Calu3 (cell line): ENCODE results near the gene CES4A. TPM values are rescaled to one million over a fixed set of nuclear protein-coding genes. Genes with fewer than 3 reads are reported as not detected.
"Not testable (repeated sequence)": the region's sequence is repeated elsewhere in the genome, so short reads cannot be mapped to it uniquely, and the experiment has no call there.

Source experiments
- BruUV-seq: library from RNA; stranded (reverse); fragments of 400-500 nt; replicated peaks from 2 replicates; lab custom pipeline; 2021; lab: Mats Ljungman, UMichigan
- CTCF ChIA-PET: fragments of 300-600 bp; sonication (Branson Sonifier 250); formaldehyde crosslinking; loops from one replicate; lab custom pipeline; 2022; ENCODE audit warnings: antibody characterized with exemption; lab: Charles Lee
- DNase-seq: peaks from one replicate; pipeline ENCODE4 v3.0.0; 2022
- H3K27ac Mint-ChIP-seq: one replicate; pipeline ENCODE4 v1.8.0; 2022; ENCODE audit warnings: mixed read lengths; ENCODE audit not compliant: unreplicated experiment
- H3K27me3 Mint-ChIP-seq: one replicate; pipeline ENCODE4 v1.8.0; 2022; ENCODE audit warnings: mixed read lengths; ENCODE audit not compliant: unreplicated experiment
- H3K36me3 Mint-ChIP-seq: one replicate; pipeline ENCODE4 v1.8.0; 2022; ENCODE audit warnings: mild to moderate bottlenecking, moderate library complexity, mixed read lengths; ENCODE audit not compliant: insufficient read depth, unreplicated experiment
- H3K4me1 Mint-ChIP-seq: one replicate; pipeline ENCODE4 v1.8.0; 2022; ENCODE audit warnings: mild to moderate bottlenecking, low read depth, mixed read lengths; ENCODE audit not compliant: unreplicated experiment
- H3K4me3 Mint-ChIP-seq: one replicate; pipeline ENCODE4 v1.8.0; 2022; ENCODE audit warnings: mild to moderate bottlenecking, low read depth, moderate library complexity, mixed read lengths; ENCODE audit not compliant: unreplicated experiment
- H3K9me3 Mint-ChIP-seq: one replicate; pipeline ENCODE4 v1.8.0; 2022; ENCODE audit warnings: low read depth, mixed read lengths; ENCODE audit not compliant: unreplicated experiment
- CTCF ChIP-seq: fragments of 200-600 bp; IDR thresholded peaks from one replicate; pipeline ENCODE4 v1.8.0; 2022; ENCODE audit warnings: antibody characterized with exemption; ENCODE audit not compliant: unreplicated experiment
- intact Hi-C: fragments of 100-400 bp; cut with micrococcal nuclease; formaldehyde crosslinking; loops from one replicate; pipeline ENCODE4 v1.10.0; 2022; ENCODE audit not compliant: unreplicated experiment
- total RNA-seq: library from RNA; stranded (reverse); gene quantifications from 2 replicates; pipeline ENCODE4 v1.2.3, GENCODE V29; 2022

Gene CES4A
- total RNA-seq, 1 experiment from 2014 or later: not detected

GRCh38 chr16:66972983-66973382, 15.4 kb upstream of the CES4A start:
- intact Hi-C loops: no loop called here
- H3K4me1 Mint-ChIP-seq: no peaks in the 10 kb centered on the region
- no peak overlapping the region for H3K27ac Mint-ChIP-seq
- CTCF ChIA-PET: interaction anchor here (0.6 kb wide), 1 partner anchor 193 kb away, joined by 4 read pairs; no protein-coding TSS in a partner anchor
- H3K4me3 Mint-ChIP-seq: no peak overlapping the region
- H3K27me3 Mint-ChIP-seq: peaks cover 56% of the 10 kb centered on the region
- H3K9me3 Mint-ChIP-seq: no peaks in the 10 kb centered on the region
- DNase-seq: no peak
- no peak for TF ChIP-seq CTCF
- H3K36me3 Mint-ChIP-seq: no peaks in the 10 kb centered on the region
- BruUV-seq: no TSS peak

GRCh38 chr16:66973716-66974115, 14.7 kb upstream of the CES4A start:
- H3K9me3 Mint-ChIP-seq: no peaks in the 10 kb centered on the region
- H3K4me3 Mint-ChIP-seq: no peak overlapping the region
- no peak for TF ChIP-seq CTCF
- CTCF ChIA-PET: no interaction called here
- no peaks in the 10 kb centered on the region for H3K36me3 Mint-ChIP-seq
- DNase-seq: no peak
- no TSS peak for BruUV-seq
- peaks cover 52% of the 10 kb centered on the region for H3K27me3 Mint-ChIP-seq
- intact Hi-C loops: no loop called here
- H3K27ac Mint-ChIP-seq: no peak overlapping the region
- H3K4me1 Mint-ChIP-seq: no peaks in the 10 kb centered on the region

- BruUV-seq, H3K4me1 Mint-ChIP-seq, H3K27ac Mint-ChIP-seq, DNase-seq, H3K36me3 Mint-ChIP-seq, H3K4me3 Mint-ChIP-seq, H3K9me3 Mint-ChIP-seq, intact Hi-C loops: not testable (repeated sequence)
- peaks cover 50% of the 10 kb centered on the region for H3K27me3 Mint-ChIP-seq
- CTCF ChIA-PET: interaction anchor here (0.6 to 1.2 kb wide), 2 partner anchors 20 to 79 kb away, joined by 4 to 5 read pairs; no protein-coding TSS in a partner anchor
Measured at GRCh38 chr16:66974156-66974931, 14.0 kb upstream of the CES4A start.

GRCh38 chr16:66974932-66975246, 13.5 kb upstream of the CES4A start:
- H3K9me3 Mint-ChIP-seq, H3K27ac Mint-ChIP-seq: not testable (repeated sequence)
- CTCF ChIA-PET: interaction anchor here (0.6 to 1.2 kb wide), 2 partner anchors 21 to 80 kb away, joined by 4 to 5 read pairs; no protein-coding TSS in a partner anchor

GRCh38 chr16:66975302-66975893, 13.0 kb upstream of the CES4A start:
- Mint-ChIP-seq H3K9me3 (no peaks in the 10 kb centered on the region), H3K27ac (no peak overlapping the region), H3K4me3 (no peak overlapping the region), H3K27me3 (peaks cover 39% of the 10 kb centered on the region), H3K4me1 (no peaks in the 10 kb centered on the region), H3K36me3 (no peaks in the 10 kb centered on the region)
- no TSS peak for BruUV-seq
- CTCF ChIA-PET: interaction anchor here (1.1 to 1.2 kb wide), 3 partner anchors 21 to 211 kb away, joined by 3 to 5 read pairs (median 3); no protein-coding TSS in a partner anchor
- DNase-seq: no peak
- TF ChIP-seq CTCF: no peak
- intact Hi-C loops: loop anchor here (5.0 kb wide), 2 partner anchors 42 to 177 kb away; partner anchors contain the start of gene B3GNT9

More at GRCh38 chr16:66974932-66975246, 13.5 kb upstream of the CES4A start:
- H3K27me3 Mint-ChIP-seq: peaks cover 44% of the 10 kb centered on the region
- BruUV-seq, H3K36me3 Mint-ChIP-seq, DNase-seq, H3K4me3 Mint-ChIP-seq, H3K4me1 Mint-ChIP-seq: not testable (repeated sequence)
- intact Hi-C loops: loop anchor here (5.0 kb wide), 2 partner anchors 42 to 177 kb away; partner anchors contain the start of gene B3GNT9
